KMS-11 (cell line): ENCODE data around the gene PKDREJ.
"Not testable (repeated sequence)": the region's sequence is repeated elsewhere in the genome, so short reads cannot be mapped to it uniquely, and the experiment has no call there.

ENCODE experiments used
- H2AFZ ChIP-seq: fragments of 200-600 bp; sonication (generic); 2 replicates; pipeline ENCODE4 v1.6.1; 2016; ENCODE audit warnings: antibody characterized with exemption, mixed run types, low read depth
- H3K27ac ChIP-seq: fragments of 200-600 bp; sonication (generic); 2 replicates; pipeline ENCODE4 v1.6.1; 2016; ENCODE audit warnings: mild to moderate bottlenecking, mixed run types
- H3K27me3 ChIP-seq: fragments of 200-600 bp; sonication (generic); 2 replicates; pipeline ENCODE4 v1.6.1; 2017; ENCODE audit warnings: mild to moderate bottlenecking, low read depth, mixed run types, moderate library complexity; ENCODE audit not compliant: insufficient read depth
- H3K36me3 ChIP-seq: fragments of 200-600 bp; sonication (generic); 2 replicates; pipeline ENCODE4 v1.6.1; 2017; ENCODE audit warnings: mild to moderate bottlenecking, mixed run types; ENCODE audit not compliant: insufficient read depth
- H3K4me1 ChIP-seq: fragments of 200-600 bp; sonication (generic); 2 replicates; pipeline ENCODE4 v1.6.1; 2016; ENCODE audit warnings: mild to moderate bottlenecking, low read depth, mixed run types; ENCODE audit not compliant: poor library complexity, severe bottlenecking
- H3K4me2 ChIP-seq: fragments of 200-600 bp; sonication (generic); 2 replicates; pipeline ENCODE4 v1.7.0; 2016; ENCODE audit warnings: mild to moderate bottlenecking, mixed run types
- H3K4me3 ChIP-seq: fragments of 200-600 bp; sonication (generic); IDR thresholded peaks from 2 replicates; pipeline ENCODE4 v1.6.1; 2017; ENCODE audit warnings: low read depth, low read length, mixed read lengths; ENCODE audit not compliant: insufficient read depth
- H3K79me2 ChIP-seq: fragments of 200-600 bp; sonication (generic); 2 replicates; pipeline ENCODE4 v1.6.1; 2016; ENCODE audit warnings: low read depth, mixed run types; ENCODE audit not compliant: insufficient read depth
- H3K9ac ChIP-seq: fragments of 200-600 bp; sonication (generic); 2 replicates; pipeline ENCODE4 v1.6.1; 2016; ENCODE audit warnings: mild to moderate bottlenecking, mixed run types
- H4K20me1 ChIP-seq: fragments of 200-600 bp; sonication (generic); 2 replicates; pipeline ENCODE4 v1.6.1; 2016; ENCODE audit warnings: mild to moderate bottlenecking, mixed run types; ENCODE audit not compliant: insufficient read depth
- CTCF ChIP-seq: fragments of 200-600 bp; sonication (generic); conservative IDR thresholded peaks from 2 replicates; pipeline ENCODE4 v1.6.1; 2017; ENCODE audit warnings: low read depth, mild to moderate bottlenecking, antibody characterized with exemption, low read length, moderate library complexity, mixed read lengths

The PKDREJ gene

DNA sequence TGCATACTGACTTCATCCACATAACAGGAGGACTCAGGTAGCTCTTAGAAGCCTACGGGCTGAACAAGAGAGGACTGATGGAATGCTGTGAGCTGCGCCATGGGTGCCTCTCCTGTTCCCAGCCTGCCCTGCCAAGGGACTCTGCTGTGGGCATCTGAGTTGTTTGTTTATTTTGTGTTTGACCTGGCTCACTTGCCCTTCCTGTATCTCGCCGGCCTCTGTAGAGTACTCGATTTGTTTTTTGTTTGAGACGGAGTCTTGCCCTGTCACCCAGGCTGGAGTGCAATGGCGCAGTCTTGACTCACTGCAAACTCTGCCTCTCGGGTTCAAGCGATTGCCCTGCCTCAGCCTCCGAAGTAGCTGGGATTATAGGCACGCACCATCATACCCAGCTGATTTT is 6.4 kb upstream of the PKDREJ start:
- no peaks in the 10 kb centered on the region for H3K4me1 ChIP-seq
- no peaks in the 10 kb centered on the region for H4K20me1 ChIP-seq
- H3K9ac ChIP-seq: no peak overlapping the region
- no peak overlapping the region for H3K4me2 ChIP-seq
- no peaks in the 10 kb centered on the region for H3K36me3 ChIP-seq
- no peak overlapping the region for H3K27ac ChIP-seq
- no peaks in the 10 kb centered on the region for H3K79me2 ChIP-seq
- TF ChIP-seq CTCF: no peak
- no peak overlapping the region for H3K4me3 ChIP-seq
- H3K27me3 ChIP-seq: no peaks in the 10 kb centered on the region
- H2AFZ ChIP-seq: no peak overlapping the region

DNA sequence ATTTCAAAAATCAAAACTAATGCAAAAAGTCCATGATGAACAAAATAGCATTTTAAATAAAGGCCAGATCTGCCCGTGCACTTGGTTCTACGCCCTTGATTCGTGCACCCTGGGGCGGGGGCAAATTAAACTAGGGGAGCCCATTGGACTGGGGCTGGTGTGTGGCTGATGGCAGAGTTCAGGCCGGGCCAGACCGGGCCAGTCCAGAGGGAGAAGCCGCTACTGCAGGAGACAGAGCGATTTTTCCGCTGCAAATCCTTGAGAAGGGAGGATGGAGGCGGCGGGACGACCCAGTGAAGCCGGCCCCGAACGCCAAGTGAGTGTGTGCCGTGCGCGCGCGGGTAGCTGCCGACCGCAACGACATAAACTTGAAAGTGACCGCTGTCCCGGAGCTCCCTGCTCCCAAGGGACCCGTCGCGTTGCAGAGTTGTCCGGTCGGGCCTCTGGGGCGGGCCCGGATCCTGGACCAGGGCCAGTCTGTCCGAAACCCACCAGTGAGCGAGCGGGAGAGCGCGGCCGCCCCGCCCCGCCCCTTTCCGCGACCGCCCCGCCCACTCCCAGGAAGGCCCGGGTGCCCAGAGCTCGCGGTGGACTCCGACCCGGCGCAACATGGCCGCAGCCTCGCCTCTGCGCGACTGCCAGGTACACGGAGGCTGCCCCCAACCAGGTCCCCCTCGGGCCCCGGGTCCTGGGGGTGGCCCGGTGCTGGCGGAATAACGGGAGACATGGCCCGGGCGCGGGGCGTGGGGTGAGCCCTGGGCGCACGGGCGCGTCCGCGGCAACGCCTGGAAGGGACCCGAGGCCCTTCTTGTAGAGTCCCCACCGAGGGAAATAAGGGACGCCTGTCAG is 4.5 kb upstream of the PKDREJ start, which contains the start of gene TTC38:
Gene TTC38, plus strand, starts transcription at position 578 of the 849 bp plus-strand sequence. Its CDS starts 32 bp downstream, at position 610.
- H3K4me1 ChIP-seq: no peaks in the 10 kb centered on the region
- H3K27me3 ChIP-seq: no peaks in the 10 kb centered on the region
- no peaks in the 10 kb centered on the region for H4K20me1 ChIP-seq
- H2AFZ ChIP-seq: no peak within 1 kb of the TSS
- no peaks in the 10 kb centered on the region for H3K79me2 ChIP-seq
- no peak within 1 kb of the TSS for H3K4me2 ChIP-seq
- no peak for TF ChIP-seq CTCF
- H3K27ac ChIP-seq: no peak within 1 kb of the TSS
- no peak within 1 kb of the TSS for H3K9ac ChIP-seq
- H3K4me3 ChIP-seq: no peak within 1 kb of the TSS
- H3K36me3 ChIP-seq: no peaks in the 10 kb centered on the region

DNA sequence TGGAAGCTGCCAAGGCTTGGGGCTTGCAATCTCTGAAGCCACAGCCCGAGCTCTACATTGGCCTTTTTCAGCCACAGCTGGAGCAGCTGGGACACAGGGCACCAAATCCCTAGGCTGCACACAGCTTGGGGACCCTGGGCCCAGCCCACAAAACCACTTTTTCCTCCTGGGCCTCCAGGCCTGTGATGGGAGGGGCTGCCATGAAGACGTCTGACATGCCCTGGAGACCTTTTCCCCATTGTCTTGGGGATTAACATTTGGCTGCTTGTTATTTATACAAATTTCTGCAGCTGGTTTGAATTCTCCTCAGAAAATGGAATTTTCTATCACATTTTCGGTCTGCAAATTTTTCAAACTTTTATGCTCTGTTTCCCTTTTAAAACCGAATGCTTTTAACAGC is 2.5 kb upstream of the PKDREJ start:
- not testable (repeated sequence) for H3K4me2 ChIP-seq, H3K27me3 ChIP-seq, H4K20me1 ChIP-seq, H3K9ac ChIP-seq, H3K79me2 ChIP-seq, H3K4me3 ChIP-seq, H3K36me3 ChIP-seq, H3K4me1 ChIP-seq, H2AFZ ChIP-seq, H3K27ac ChIP-seq

DNA sequence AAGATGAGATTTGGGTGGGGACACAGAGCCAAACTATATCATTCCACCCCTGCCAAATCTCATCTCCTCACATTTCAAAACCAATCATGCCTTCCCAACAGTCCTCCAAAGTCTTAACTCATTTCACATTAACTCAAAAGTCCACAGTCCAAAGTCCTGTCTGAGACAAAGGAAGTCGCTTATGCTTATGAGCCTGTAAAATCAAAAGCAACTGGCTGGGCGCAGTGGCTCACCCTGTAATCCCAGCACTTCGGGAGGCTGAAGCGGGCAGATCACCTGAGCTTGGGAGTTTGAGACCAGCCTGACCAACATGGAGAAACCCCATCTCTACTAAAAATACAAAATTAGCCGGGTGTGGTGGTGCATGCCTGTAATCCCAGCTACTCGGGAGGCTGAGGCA is 1.4 kb upstream of the PKDREJ start:
- H3K27me3 ChIP-seq, H4K20me1 ChIP-seq, H3K4me1 ChIP-seq: not testable (repeated sequence)

GRCh38 chr22:46262449-46263215 is 511 bp downstream of the PKDREJ start:
- H3K4me3 ChIP-seq: no peak overlapping the region
- H3K36me3 ChIP-seq: no peaks in the 10 kb centered on the region
- H4K20me1 ChIP-seq: no peaks in the 10 kb centered on the region
- H3K4me2 ChIP-seq: no peak overlapping the region
- no peak overlapping the region for H3K27ac ChIP-seq
- H3K9ac ChIP-seq: no peak overlapping the region
- no peaks in the 10 kb centered on the region for H3K27me3 ChIP-seq
- H3K4me1 ChIP-seq: no peaks in the 10 kb centered on the region
- no peak overlapping the region for H2AFZ ChIP-seq
- H3K79me2 ChIP-seq: no peaks in the 10 kb centered on the region
- no peak for TF ChIP-seq CTCF

More for the DNA sequence above, 1.4 kb upstream of the PKDREJ start:
- H3K36me3 ChIP-seq, H3K4me2 ChIP-seq, H2AFZ ChIP-seq, H3K79me2 ChIP-seq, H3K4me3 ChIP-seq, H3K9ac ChIP-seq, H3K27ac ChIP-seq: not testable (repeated sequence)
